Measurements from ENCODE around the gene TPPP2. TPM values are rescaled to one million over a fixed set of nuclear protein-coding genes. Genes with fewer than 3 reads are reported as not detected.

The TPPP2 gene
- total and polyA plus RNA-seq, 2 experiments from 2014 or later: not detected

DNA sequence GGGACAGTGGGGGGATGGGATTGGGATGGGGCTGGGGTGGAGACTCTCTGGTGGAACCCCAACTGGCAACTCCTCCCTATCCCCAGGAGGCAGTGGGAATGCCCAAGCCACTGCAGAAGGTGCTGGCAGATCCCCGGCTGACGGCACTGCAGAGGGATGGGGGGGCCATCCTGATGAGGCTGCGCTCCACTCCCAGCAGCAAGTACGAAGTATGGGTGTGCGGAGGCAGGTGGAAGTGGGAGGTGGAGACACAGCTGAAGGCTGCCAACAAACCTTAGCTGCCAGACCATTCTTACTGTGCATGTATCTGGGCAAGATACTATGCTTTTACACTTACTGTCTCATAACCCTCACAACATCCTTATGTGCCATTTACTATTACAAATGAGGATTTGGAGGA, 48.3 kb downstream of the TPPP2 start:
- no peaks in the 10 kb centered on the region for H3K9me2 ChIP-seq (ENCODE audit: insufficient read depth)
- H3K27ac ChIP-seq (ENCODE audit: low read depth): no peak overlapping the region
- peaks cover 20% of the 10 kb centered on the region; the same call in 1 of the 2 replicates for H3K36me3 ChIP-seq (ENCODE audit: insufficient read depth)
- Mint-ChIP-seq H3K27me3 (ENCODE audit: insufficient read depth, low read depth, poor library complexity) (peaks cover 6% of the 10 kb centered on the region), H3K4me1 (peaks cover 6% of the 10 kb centered on the region), H3K4me3 (no peak overlapping the region), H3K27ac (no peak overlapping the region), H3K36me3 (ENCODE audit: low read depth) (peaks cover 88% of the 10 kb centered on the region), H3K9me3 (no peaks in the 10 kb centered on the region; the same call in 1 of the 3 replicates)
- ATAC-seq: no peak
- H3K4me2 ChIP-seq: no peak overlapping the region
- H3K27me3 ChIP-seq (ENCODE audit: insufficient read depth): no peaks in the 10 kb centered on the region
- no peaks in the 10 kb centered on the region for H3K4me1 ChIP-seq (ENCODE audit: insufficient read depth)
- H2AFZ ChIP-seq: no peak overlapping the region
- no peaks in the 10 kb centered on the region for H3F3A ChIP-seq (replicated peaks; ENCODE audit: low read depth)
- H4K20me1 ChIP-seq (replicated peaks; ENCODE audit: insufficient read depth): peaks cover 3% of the 10 kb centered on the region
- H3K4me3 ChIP-seq: no peak overlapping the region
- no peaks in the 10 kb centered on the region for H3K79me2 ChIP-seq (replicated peaks; ENCODE audit: insufficient read depth)
- no peak for DNase-seq (ENCODE audit: low spot score)
- no peak for TF ChIP-seq CREB1 (CRISPR knock-in tag; IDR thresholded peaks at IDR 0.05; ENCODE audit: low read depth)
- TF ChIP-seq, protein P1, sequence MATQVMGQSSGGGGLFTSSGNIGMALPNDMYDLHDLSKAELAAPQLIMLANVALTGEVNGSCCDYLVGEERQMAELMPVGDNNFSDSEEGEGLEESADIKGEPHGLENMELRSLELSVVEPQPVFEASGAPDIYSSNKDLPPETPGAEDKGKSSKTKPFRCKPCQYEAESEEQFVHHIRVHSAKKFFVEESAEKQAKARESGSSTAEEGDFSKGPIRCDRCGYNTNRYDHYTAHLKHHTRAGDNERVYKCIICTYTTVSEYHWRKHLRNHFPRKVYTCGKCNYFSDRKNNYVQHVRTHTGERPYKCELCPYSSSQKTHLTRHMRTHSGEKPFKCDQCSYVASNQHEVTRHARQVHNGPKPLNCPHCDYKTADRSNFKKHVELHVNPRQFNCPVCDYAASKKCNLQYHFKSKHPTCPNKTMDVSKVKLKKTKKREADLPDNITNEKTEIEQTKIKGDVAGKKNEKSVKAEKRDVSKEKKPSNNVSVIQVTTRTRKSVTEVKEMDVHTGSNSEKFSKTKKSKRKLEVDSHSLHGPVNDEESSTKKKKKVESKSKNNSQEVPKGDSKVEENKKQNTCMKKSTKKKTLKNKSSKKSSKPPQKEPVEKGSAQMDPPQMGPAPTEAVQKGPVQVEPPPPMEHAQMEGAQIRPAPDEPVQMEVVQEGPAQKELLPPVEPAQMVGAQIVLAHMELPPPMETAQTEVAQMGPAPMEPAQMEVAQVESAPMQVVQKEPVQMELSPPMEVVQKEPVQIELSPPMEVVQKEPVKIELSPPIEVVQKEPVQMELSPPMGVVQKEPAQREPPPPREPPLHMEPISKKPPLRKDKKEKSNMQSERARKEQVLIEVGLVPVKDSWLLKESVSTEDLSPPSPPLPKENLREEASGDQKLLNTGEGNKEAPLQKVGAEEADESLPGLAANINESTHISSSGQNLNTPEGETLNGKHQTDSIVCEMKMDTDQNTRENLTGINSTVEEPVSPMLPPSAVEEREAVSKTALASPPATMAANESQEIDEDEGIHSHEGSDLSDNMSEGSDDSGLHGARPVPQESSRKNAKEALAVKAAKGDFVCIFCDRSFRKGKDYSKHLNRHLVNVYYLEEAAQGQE (IDR thresholded peaks at IDR 0.05; ENCODE audit: unreplicated experiment): no peak
- TF ChIP-seq STAT1 (IDR thresholded peaks at IDR 0.05; ENCODE audit: unreplicated experiment): no peak
- TF ChIP-seq, protein P2, sequence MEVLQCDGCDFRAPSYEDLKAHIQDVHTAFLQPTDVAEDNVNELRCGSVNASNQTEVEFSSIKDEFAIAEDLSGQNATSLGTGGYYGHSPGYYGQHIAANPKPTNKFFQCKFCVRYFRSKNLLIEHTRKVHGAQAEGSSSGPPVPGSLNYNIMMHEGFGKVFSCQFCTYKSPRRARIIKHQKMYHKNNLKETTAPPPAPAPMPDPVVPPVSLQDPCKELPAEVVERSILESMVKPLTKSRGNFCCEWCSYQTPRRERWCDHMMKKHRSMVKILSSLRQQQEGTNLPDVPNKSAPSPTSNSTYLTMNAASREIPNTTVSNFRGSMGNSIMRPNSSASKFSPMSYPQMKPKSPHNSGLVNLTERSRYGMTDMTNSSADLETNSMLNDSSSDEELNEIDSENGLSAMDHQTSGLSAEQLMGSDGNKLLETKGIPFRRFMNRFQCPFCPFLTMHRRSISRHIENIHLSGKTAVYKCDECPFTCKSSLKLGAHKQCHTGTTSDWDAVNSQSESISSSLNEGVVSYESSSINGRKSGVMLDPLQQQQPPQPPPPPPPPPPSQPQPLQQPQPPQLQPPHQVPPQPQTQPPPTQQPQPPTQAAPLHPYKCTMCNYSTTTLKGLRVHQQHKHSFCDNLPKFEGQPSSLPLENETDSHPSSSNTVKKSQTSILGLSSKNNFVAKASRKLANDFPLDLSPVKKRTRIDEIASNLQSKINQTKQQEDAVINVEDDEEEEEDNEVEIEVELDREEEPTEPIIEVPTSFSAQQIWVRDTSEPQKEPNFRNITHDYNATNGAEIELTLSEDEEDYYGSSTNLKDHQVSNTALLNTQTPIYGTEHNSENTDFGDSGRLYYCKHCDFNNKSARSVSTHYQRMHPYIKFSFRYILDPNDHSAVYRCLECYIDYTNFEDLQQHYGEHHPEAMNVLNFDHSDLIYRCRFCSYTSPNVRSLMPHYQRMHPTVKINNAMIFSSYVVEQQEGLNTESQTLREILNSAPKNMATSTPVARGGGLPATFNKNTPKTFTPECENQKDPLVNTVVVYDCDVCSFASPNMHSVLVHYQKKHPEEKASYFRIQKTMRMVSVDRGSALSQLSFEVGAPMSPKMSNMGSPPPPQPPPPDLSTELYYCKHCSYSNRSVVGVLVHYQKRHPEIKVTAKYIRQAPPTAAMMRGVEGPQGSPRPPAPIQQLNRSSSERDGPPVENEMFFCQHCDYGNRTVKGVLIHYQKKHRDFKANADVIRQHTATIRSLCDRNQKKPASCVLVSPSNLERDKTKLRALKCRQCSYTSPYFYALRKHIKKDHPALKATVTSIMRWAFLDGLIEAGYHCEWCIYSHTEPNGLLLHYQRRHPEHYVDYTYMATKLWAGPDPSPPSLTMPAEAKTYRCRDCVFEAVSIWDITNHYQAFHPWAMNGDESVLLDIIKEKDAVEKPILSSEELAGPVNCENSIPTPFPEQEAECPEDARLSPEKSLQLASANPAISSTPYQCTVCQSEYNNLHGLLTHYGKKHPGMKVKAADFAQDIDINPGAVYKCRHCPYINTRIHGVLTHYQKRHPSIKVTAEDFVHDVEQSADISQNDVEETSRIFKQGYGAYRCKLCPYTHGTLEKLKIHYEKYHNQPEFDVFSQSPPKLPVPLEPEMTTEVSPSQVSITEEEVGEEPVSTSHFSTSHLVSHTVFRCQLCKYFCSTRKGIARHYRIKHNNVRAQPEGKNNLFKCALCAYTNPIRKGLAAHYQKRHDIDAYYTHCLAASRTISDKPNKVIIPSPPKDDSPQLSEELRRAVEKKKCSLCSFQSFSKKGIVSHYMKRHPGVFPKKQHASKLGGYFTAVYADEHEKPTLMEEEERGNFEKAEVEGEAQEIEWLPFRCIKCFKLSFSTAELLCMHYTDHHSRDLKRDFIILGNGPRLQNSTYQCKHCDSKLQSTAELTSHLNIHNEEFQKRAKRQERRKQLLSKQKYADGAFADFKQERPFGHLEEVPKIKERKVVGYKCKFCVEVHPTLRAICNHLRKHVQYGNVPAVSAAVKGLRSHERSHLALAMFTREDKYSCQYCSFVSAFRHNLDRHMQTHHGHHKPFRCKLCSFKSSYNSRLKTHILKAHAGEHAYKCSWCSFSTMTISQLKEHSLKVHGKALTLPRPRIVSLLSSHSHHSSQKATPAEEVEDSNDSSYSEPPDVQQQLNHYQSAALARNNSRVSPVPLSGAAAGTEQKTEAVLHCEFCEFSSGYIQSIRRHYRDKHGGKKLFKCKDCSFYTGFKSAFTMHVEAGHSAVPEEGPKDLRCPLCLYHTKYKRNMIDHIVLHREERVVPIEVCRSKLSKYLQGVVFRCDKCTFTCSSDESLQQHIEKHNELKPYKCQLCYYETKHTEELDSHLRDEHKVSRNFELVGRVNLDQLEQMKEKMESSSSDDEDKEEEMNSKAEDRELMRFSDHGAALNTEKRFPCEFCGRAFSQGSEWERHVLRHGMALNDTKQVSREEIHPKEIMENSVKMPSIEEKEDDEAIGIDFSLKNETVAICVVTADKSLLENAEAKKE (CRISPR knock-in tag; IDR thresholded peaks at IDR 0.05): no peak
- TF ChIP-seq JUNB (IDR thresholded peaks at IDR 0.05; ENCODE audit: unreplicated experiment): no peak
